ENCODE measurements around the gene GALNT9.

DNA sequence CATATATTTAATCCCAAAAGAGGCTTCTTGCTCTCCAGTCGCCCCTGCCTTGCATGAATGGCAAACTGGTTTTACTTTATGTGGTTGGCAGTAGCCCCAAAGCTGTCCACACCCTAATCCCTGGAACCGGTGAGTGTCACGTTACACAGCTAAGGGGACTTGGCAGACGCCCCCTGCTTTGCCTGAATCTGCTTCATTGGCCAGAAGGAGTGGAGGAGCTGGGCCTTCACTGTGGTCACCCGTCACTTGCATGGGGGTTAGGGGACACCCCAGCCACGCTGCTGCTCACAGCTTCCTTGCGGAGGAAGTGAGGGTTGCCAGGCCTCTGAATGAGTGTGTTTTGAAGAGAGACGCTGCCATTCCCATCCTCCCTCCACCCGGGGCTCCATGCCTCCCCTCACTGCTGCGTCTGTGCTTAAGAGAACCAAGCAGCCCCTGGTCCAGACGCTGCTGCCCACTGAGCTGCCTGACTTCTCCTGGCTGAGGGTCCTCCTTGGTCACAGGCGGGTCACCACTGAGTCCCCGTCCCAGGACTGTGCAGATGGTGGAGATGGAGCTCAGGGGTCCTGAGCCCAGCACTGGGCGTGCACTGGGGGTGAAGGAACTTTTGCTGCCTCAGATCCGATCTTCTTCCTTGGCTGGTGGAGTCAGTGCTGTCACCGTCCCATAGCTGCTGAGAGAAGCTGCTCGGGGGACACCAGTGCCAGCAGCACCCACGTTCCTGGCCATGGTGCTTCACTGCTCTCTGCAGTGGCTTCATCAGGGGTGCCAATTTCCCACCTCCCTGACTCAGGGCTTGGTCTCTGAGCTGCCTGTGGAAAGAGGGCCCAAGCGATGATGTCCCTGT, 39.8 kb downstream of the GALNT9 start:
- TF ChIP-seq, protein P1, sequence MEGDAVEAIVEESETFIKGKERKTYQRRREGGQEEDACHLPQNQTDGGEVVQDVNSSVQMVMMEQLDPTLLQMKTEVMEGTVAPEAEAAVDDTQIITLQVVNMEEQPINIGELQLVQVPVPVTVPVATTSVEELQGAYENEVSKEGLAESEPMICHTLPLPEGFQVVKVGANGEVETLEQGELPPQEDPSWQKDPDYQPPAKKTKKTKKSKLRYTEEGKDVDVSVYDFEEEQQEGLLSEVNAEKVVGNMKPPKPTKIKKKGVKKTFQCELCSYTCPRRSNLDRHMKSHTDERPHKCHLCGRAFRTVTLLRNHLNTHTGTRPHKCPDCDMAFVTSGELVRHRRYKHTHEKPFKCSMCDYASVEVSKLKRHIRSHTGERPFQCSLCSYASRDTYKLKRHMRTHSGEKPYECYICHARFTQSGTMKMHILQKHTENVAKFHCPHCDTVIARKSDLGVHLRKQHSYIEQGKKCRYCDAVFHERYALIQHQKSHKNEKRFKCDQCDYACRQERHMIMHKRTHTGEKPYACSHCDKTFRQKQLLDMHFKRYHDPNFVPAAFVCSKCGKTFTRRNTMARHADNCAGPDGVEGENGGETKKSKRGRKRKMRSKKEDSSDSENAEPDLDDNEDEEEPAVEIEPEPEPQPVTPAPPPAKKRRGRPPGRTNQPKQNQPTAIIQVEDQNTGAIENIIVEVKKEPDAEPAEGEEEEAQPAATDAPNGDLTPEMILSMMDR (conservative IDR thresholded peaks at IDR 0.05 in 1 of 2, IDR thresholded peaks at IDR 0.05 in 1 of 2; ENCODE audit: low read depth in 1 of 2, low read length in 2 of 2) = no peak
- TF ChIP-seq EZH2 (IDR thresholded peaks at IDR 0.05; ENCODE audit: low read length, missing control alignments) = no peak
